ENCODE results near the gene ORM2.
"Not testable (repeated sequence)": the region's sequence is repeated elsewhere in the genome, so short reads cannot be mapped to it uniquely, and the experiment has no call there.

GRCh38 chr9:114331229-114332195, 1.8 kb downstream of the ORM2 start:
- TF ChIP-seq CTCF, POLR2A, EP300 (IDR thresholded peaks at IDR 0.05): not testable (repeated sequence)
